Skeletal muscle satellite cell (primary cell): Measurements from ENCODE around the gene THBS2.
A peak's percentile ranks its signal among the peaks of the same experiment; 100 is the strongest.

Experiments
- H3K27me3 ChIP-seq: 2 replicates; pipeline ENCODE4 v1.7.0; 2013; ENCODE audit warnings: low read length; ENCODE audit not compliant: control insufficient read depth, insufficient read depth
- H3K36me3 ChIP-seq: 2 replicates; pipeline ENCODE4 v1.7.0; 2013; ENCODE audit warnings: mild to moderate bottlenecking, control low read depth, low read length; ENCODE audit not compliant: insufficient read depth
- H3K4me1 ChIP-seq: 2 replicates; pipeline ENCODE4 v1.7.0; 2013; ENCODE audit warnings: low read length; ENCODE audit not compliant: control insufficient read depth, insufficient read depth
- H3K4me2 ChIP-seq: 2 replicates; pipeline ENCODE4 v1.7.0; 2013; ENCODE audit warnings: mild to moderate bottlenecking, low read length
- H3K4me3 ChIP-seq: 2 replicates; pipeline ENCODE4 v1.7.0; 2013; ENCODE audit warnings: low read length
- H3K9ac ChIP-seq: 2 replicates; pipeline ENCODE4 v1.7.0; 2013; ENCODE audit warnings: mild to moderate bottlenecking, low read depth, low read length, moderate library complexity
- H3K9me3 ChIP-seq: replicated peaks from 2 replicates; pipeline ENCODE4 v1.7.0; 2013; ENCODE audit warnings: mild to moderate bottlenecking, control low read depth, low read length

THBS2 gene

GRCh38 chr6:169166896-169167580, 86.6 kb downstream of the THBS2 start:
- peaks cover 51% of the 10 kb centered on the region for H3K4me1 ChIP-seq
- H3K9ac ChIP-seq, result peak overlapping the region; percentile 83
- no peak overlapping the region for H3K4me2 ChIP-seq
- H3K27me3 ChIP-seq, result no peaks in the 10 kb centered on the region
- H3K9me3 ChIP-seq, result peaks cover 4% of the 10 kb centered on the region
- H3K4me3 ChIP-seq, result no peak overlapping the region
- peaks cover 9% of the 10 kb centered on the region for H3K36me3 ChIP-seq
